HepG2 (cell line): Measurements from ENCODE around the gene HIBADH. TPM values are rescaled to one million over a fixed set of nuclear protein-coding genes. Genes with fewer than 3 reads are reported as not detected.

Experiments used
- AGO2 ChIP-seq: fragments of 200-400 bp; formaldehyde crosslinking; optimal IDR thresholded peaks from 2 replicates; pipeline ENCODE3; 2017; ENCODE audit warnings: mild to moderate bottlenecking, low read depth, low read length, moderate library complexity
- ARNT2 ChIP-seq: sonication (generic); formaldehyde crosslinking; IDR thresholded peaks from 2 replicates; pipeline ENCODE4 v1.8.0; 2022; ENCODE audit warnings: mild to moderate bottlenecking, low read depth, missing genetic modification reagents, moderate library complexity
- HNRNPK ChIP-seq: fragments of 200-400 bp; formaldehyde crosslinking; IDR thresholded peaks from 2 replicates; pipeline ENCODE4 v1.6.1; 2018; ENCODE audit warnings: low read length, low read depth, moderate library complexity, mild to moderate bottlenecking; ENCODE audit not compliant: poor library complexity, severe bottlenecking
- IRX3 ChIP-seq: sonication (generic); formaldehyde crosslinking; IDR thresholded peaks from 2 replicates; pipeline ENCODE4 v1.8.1; 2023; ENCODE audit warnings: mild to moderate bottlenecking, low read depth, missing genetic modification reagents, borderline replicate concordance
- KDM5A ChIP-seq: fragments of 200-600 bp; sonication (generic); IDR thresholded peaks from 2 replicates; pipeline ENCODE4 v1.7.0; 2018; ENCODE audit warnings: antibody characterized with exemption, mild to moderate bottlenecking, low read length, borderline replicate concordance
- MED1 ChIP-seq: sonication (generic); formaldehyde crosslinking; IDR thresholded peaks from 2 replicates; pipeline ENCODE4 v1.4.0; 2020; ENCODE audit warnings: missing genetic modification reagents
- SMARCE1 ChIP-seq: fragments of 450-650 bp; IDR thresholded peaks from 2 replicates; pipeline ENCODE4 v1.6.1; 2017; ENCODE audit warnings: borderline replicate concordance
- SSRP1 ChIP-seq: IDR thresholded peaks from 2 replicates; pipeline ENCODE4 v1.6.1; 2016; ENCODE audit warnings: control low read depth
- TRIM24 ChIP-seq: sonication (generic); formaldehyde crosslinking; IDR thresholded peaks from 2 replicates; pipeline ENCODE4 v1.8.0; 2022; ENCODE audit warnings: mild to moderate bottlenecking, missing genetic modification reagents
- ZBTB21 ChIP-seq: sonication (generic); formaldehyde crosslinking; IDR thresholded peaks from 2 replicates; pipeline ENCODE4 v1.4.0; 2020; ENCODE audit warnings: missing genetic modification reagents
- ZBTB7A ChIP-seq: sonication (generic); formaldehyde crosslinking; IDR thresholded peaks from 2 replicates; pipeline ENCODE4 v1.8.0; 2022; ENCODE audit warnings: mild to moderate bottlenecking, missing genetic modification reagents
- ZNF205 ChIP-seq: IDR thresholded peaks from 2 replicates; pipeline ENCODE4 v1.6.1; 2018; ENCODE audit warnings: missing biosample characterization, missing genetic modification reagents
- ZNF263 ChIP-seq: sonication (generic); formaldehyde crosslinking; IDR thresholded peaks from 2 replicates; pipeline ENCODE4 v1.4.0; 2020; ENCODE audit warnings: missing genetic modification reagents
- ZNF569 ChIP-seq: sonication (generic); formaldehyde crosslinking; IDR thresholded peaks from 2 replicates; pipeline ENCODE4 v1.5.0; 2020; ENCODE audit warnings: mild to moderate bottlenecking, missing genetic modification reagents, moderate library complexity, borderline replicate concordance
- ZSCAN21 ChIP-seq: sonication (generic); formaldehyde crosslinking; IDR thresholded peaks from 2 replicates; pipeline ENCODE4 v1.8.0; 2022; ENCODE audit warnings: mild to moderate bottlenecking, missing genetic modification reagents, moderate library complexity, borderline replicate concordance
- polyA plus RNA-seq, 8 experiments: library from polyadenylated mRNA; depleted of rRNA in 3 of 8; stranded (reverse) in 7 of 8; unstranded in 1 of 8; fragments of >200 nt; fragmentation: Illumina TruSeq in 4 of 8; extraction: Trizol in 4 of 8; gene quantifications; 2 replicates each; pipeline versions ENCODE4 v1.2.1 to v1.2.3, GENCODE V29; 2011 to 2016; ENCODE audit warnings: low read depth in 4 of 8, missing spikeins in 1 of 8, mixed read lengths in 1 of 8; ENCODE audit not compliant: insufficient read depth in 1 of 8
- total RNA-seq, 5 experiments: library from RNA; depleted of rRNA; stranded (reverse); fragments of >200 nt; fragmentation: Illumina TruSeq; extraction: Trizol; gene quantifications; 2 replicates each; pipeline ENCODE4 v1.2.3, GENCODE V29; 2016; ENCODE audit warnings: low read depth in 1 of 5
- TF ChIP-seq, protein P1 (sequence below): sonication (generic); formaldehyde crosslinking; IDR thresholded peaks from 2 replicates; pipeline ENCODE4 v1.4.0; 2020; ENCODE audit warnings: mild to moderate bottlenecking, missing genetic modification reagents, borderline replicate concordance
- TF ChIP-seq, protein P2 (sequence below): sonication (generic); formaldehyde crosslinking; IDR thresholded peaks from 2 replicates; pipeline ENCODE4 v1.5.0; 2020; ENCODE audit warnings: missing genetic modification reagents
- TF ChIP-seq, protein P3 (sequence below): sonication (generic); formaldehyde crosslinking; IDR thresholded peaks from 2 replicates; pipeline ENCODE4 v1.4.0; 2020; ENCODE audit warnings: missing genetic modification reagents, mild to moderate bottlenecking, borderline replicate concordance
- TF ChIP-seq, protein P4 (sequence below): sonication (generic); formaldehyde crosslinking; IDR thresholded peaks from 2 replicates; pipeline ENCODE4 v1.4.0; 2020; ENCODE audit warnings: mild to moderate bottlenecking, missing genetic modification reagents
- TF ChIP-seq, protein P5 (sequence below): IDR thresholded peaks from 2 replicates; pipeline ENCODE4 v1.4.0; 2020; ENCODE audit warnings: mild to moderate bottlenecking, missing genetic modification reagents
- TF ChIP-seq, protein P6 (sequence below): sonication (generic); formaldehyde crosslinking; IDR thresholded peaks from 2 replicates; pipeline ENCODE4 v1.4.0; 2020; ENCODE audit warnings: missing genetic modification reagents, borderline replicate concordance

The HIBADH gene
- total and polyA plus RNA-seq, 2 of the 13 experiments (the other 11 are each of a cell fraction or from before 2014, with no cell fraction given): 49.9 to 59.5 TPM

DNA sequence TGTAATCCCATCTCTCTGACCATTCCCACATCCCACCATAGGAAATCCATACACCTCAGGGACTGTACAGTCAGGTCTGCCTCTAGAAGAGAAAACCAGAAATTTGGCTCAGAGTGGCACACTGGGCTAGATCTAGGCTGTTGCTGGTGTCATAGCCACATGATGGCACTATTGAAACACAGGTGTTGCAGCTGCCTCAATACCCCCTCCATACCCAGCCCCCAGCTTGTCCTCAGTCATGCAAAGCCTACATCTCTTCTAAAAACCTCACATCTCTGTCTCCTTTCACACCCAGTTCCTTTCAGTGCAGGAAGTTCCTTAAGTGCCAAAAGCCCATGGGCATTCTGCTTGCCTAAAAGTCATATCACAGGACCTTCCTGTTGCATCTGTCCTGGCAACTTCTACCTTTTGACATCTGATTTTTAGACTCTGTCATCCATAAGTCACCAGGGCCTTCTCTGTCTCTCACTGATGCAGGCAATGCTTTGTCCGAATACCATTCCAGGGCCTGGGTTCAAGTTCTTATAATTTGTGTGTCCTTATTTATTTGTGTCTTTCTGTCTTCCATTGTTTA is 27.0 kb upstream of the HIBADH start (continued):
- TF ChIP-seq, protein P1, sequence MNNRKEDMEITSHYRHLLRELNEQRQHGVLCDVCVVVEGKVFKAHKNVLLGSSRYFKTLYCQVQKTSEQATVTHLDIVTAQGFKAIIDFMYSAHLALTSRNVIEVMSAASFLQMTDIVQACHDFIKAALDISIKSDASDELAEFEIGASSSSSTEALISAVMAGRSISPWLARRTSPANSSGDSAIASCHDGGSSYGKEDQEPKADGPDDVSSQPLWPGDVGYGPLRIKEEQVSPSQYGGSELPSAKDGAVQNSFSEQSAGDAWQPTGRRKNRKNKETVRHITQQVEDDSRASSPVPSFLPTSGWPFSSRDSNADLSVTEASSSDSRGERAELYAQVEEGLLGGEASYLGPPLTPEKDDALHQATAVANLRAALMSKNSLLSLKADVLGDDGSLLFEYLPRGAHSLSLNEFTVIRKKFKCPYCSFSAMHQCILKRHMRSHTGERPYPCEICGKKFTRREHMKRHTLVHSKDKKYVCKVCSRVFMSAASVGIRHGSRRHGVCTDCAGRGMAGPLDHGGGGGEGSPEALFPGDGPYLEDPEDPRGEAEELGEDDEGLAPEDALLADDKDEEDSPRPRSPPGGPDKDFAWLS (CRISPR knock-in tag): no peak
- TF ChIP-seq SMARCE1 (no peak), ZNF569 (CRISPR knock-in tag) (no peak), MED1 (CRISPR knock-in tag) (no peak; the same call in 1 of the 2 replicates), ZNF263 (CRISPR knock-in tag) (no peak), TRIM24 (CRISPR knock-in tag) (no peak), HNRNPK (no peak), SSRP1 (no peak), ARNT2 (CRISPR knock-in tag) (no peak), ZBTB21 (CRISPR knock-in tag) (no peak), ZNF205 (no peak), ZBTB7A (CRISPR knock-in tag) (no peak), AGO2 (no peak), IRX3 (CRISPR knock-in tag) (no peak), ZSCAN21 (CRISPR knock-in tag) (no peak), KDM5A (no peak)
- TF ChIP-seq, protein P2, sequence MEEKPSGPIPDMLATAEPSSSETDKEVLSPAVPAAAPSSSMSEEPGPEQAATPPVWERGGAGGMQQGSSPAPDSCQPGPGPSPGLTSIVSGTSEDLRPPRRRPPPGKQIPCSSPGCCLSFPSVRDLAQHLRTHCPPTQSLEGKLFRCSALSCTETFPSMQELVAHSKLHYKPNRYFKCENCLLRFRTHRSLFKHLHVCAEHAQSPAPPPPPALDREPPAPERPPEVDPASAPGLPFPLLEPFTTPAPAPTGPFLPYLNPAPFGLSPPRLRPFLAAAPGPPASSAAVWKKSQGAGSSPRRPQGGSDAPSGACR: no peak
- TF ChIP-seq, protein P3, sequence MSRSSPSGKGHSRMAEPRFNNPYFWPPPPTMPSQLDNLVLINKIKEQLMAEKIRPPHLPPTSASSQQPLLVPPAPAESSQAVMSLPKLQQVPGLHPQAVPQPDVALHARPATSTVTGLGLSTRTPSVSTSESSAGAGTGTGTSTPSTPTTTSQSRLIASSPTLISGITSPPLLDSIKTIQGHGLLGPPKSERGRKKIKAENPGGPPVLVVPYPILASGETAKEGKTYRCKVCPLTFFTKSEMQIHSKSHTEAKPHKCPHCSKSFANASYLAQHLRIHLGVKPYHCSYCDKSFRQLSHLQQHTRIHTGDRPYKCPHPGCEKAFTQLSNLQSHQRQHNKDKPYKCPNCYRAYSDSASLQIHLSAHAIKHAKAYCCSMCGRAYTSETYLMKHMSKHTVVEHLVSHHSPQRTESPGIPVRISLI (CRISPR knock-in tag): no peak
- TF ChIP-seq, protein P4, sequence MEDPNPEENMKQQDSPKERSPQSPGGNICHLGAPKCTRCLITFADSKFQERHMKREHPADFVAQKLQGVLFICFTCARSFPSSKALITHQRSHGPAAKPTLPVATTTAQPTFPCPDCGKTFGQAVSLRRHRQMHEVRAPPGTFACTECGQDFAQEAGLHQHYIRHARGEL: no peak
- TF ChIP-seq, protein P5, sequence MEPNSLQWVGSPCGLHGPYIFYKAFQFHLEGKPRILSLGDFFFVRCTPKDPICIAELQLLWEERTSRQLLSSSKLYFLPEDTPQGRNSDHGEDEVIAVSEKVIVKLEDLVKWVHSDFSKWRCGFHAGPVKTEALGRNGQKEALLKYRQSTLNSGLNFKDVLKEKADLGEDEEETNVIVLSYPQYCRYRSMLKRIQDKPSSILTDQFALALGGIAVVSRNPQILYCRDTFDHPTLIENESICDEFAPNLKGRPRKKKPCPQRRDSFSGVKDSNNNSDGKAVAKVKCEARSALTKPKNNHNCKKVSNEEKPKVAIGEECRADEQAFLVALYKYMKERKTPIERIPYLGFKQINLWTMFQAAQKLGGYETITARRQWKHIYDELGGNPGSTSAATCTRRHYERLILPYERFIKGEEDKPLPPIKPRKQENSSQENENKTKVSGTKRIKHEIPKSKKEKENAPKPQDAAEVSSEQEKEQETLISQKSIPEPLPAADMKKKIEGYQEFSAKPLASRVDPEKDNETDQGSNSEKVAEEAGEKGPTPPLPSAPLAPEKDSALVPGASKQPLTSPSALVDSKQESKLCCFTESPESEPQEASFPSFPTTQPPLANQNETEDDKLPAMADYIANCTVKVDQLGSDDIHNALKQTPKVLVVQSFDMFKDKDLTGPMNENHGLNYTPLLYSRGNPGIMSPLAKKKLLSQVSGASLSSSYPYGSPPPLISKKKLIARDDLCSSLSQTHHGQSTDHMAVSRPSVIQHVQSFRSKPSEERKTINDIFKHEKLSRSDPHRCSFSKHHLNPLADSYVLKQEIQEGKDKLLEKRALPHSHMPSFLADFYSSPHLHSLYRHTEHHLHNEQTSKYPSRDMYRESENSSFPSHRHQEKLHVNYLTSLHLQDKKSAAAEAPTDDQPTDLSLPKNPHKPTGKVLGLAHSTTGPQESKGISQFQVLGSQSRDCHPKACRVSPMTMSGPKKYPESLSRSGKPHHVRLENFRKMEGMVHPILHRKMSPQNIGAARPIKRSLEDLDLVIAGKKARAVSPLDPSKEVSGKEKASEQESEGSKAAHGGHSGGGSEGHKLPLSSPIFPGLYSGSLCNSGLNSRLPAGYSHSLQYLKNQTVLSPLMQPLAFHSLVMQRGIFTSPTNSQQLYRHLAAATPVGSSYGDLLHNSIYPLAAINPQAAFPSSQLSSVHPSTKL (CRISPR knock-in tag): peak; percentile 36; the same call in 1 of the 2 replicates
- TF ChIP-seq, protein P6, sequence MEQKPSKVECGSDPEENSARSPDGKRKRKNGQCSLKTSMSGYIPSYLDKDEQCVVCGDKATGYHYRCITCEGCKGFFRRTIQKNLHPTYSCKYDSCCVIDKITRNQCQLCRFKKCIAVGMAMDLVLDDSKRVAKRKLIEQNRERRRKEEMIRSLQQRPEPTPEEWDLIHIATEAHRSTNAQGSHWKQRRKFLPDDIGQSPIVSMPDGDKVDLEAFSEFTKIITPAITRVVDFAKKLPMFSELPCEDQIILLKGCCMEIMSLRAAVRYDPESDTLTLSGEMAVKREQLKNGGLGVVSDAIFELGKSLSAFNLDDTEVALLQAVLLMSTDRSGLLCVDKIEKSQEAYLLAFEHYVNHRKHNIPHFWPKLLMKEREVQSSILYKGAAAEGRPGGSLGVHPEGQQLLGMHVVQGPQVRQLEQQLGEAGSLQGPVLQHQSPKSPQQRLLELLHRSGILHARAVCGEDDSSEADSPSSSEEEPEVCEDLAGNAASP (CRISPR knock-in tag): peak; percentile 37; the same call in 1 of the 2 replicates
